NCI-H526 treated with DMSO at 0.1 percent for 48 hours (cell line): Measurements from ENCODE around the gene HAPLN3.
"Not testable (repeated sequence)": the region's sequence is repeated elsewhere in the genome, so short reads cannot be mapped to it uniquely, and the experiment has no call there.

ENCODE experiments used
- DNase-seq: peaks from one replicate; lab custom pipeline; 2025; lab: John Stamatoyannopoulos, UW

The HAPLN3 gene, protein sequence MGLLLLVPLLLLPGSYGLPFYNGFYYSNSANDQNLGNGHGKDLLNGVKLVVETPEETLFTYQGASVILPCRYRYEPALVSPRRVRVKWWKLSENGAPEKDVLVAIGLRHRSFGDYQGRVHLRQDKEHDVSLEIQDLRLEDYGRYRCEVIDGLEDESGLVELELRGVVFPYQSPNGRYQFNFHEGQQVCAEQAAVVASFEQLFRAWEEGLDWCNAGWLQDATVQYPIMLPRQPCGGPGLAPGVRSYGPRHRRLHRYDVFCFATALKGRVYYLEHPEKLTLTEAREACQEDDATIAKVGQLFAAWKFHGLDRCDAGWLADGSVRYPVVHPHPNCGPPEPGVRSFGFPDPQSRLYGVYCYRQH

DNA sequence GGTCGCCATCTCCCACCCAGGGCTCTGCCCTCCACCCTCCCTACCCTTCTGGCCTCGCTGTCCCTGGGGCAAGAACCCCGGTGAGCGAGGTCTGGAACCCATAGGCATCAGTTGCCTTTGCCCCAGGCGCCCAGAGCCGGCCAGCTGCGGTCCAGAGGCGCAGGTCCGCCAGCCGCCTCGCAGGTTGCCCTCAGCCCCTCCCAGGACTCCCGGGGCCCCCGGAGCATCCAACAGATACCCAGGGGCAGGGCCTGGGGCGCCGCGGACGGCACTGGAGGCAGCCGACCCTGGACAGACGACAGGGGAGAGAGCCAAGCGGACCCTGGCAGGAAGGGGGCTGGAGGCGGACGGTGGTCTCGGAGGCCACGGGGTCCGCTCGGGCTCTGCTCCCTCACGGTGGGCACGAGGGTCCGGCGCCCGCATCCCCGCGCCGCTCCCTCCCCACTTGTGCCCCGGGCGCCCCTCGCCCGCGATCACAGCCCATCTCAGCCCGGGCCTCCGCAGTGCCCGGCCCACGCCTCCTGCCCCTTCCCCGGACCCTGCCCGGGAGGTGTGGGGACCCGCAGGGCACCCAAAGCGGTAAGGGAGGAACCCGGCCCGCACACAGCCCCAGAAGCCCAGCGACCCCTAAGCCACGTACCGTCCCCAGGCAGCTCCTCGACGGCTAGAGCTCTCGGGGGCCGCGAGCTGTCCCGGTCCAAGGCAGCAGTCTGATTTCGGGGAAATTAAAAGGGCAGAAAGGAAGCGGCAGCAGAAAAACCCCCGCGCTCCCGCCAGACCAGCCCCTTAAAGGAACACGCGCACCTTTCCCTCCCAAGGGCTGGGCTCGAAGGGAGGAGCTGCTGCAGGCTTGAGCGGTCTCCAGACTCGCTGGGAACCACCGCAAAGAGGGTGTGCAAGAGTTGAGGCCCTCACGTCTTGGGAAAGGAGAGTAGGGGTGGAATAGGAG lies at the start of gene HAPLN3:
Gene HAPLN3 (minus strand): TSS at position 726 of the 949 bp plus-strand sequence. CDS start 8,246 bp downstream, outside the sequence.
- DNase-seq, result peak; percentile 31

- no peak for DNase-seq
Observed at GRCh38 chr15:88940110-88940675, 44.8 kb upstream of the HAPLN3 start.

DNA sequence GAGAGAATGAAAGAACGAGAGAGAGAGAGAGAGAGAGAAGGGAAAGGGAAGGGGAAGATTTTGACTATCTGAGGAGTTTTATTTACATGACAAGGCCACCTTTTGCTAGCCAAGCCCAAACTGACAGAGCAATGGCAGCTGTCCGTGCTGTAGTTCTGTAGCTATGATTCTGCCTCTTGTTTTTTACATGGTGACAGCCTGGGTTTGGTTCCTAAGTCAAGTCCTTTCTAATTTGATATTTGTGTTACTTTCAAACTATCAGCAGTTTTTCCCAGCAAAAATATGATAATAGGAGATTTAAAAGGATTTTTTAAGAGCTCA lies 44.1 kb upstream of the HAPLN3 start:
- no peak for DNase-seq

DNA sequence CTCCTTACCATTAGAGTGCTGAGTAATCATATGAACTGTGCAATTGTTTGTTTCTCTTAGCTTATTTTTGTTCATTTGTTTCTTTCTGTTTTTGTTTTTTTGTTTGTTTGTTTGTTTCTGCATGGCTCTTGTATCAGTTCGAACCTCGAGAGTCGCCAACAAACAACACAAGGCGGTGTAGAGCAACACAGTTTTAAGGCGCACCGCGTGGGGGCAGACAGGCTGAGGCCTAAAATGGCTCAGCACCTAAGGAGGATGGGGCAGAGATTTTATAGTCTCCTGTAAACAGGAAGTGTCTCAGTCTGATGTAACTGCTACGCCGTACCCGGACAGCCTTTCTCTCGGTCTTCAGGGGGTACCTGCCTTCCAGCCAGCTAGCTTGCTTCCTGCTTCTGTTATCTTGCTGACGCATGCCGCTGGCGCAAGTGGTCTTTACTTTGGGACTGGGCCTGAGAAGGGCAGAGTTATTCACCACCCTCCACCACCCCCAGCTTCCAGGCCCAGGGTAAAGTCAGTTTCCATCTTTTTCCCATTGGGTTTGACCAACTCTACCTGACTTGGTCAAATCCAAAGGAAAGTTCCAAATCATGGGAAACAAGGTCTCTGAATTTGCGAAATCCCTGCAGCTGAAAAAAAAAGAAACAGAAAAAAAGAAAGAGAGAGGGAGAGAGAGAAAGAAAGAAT lies 43.6 kb upstream of the HAPLN3 start:
- no peak for DNase-seq

DNA sequence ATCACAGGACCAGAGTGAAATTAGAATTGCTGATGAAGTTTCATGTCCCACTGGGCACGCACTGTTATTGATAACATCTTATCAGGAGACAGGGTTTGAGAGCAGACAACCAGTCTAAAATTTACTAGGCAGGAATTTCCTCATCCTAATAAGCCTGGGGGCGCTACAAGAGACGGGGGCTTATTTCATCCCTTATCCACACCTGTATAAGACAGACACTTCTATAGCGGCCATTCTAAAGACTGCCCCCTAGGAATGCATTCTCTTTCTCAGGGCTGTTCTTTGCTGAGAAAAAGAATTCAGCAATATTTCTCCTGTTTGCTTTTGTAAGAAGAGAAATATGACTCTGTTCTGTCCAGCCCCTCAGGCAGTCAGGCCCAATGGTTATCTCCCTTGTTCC lies 39.1 kb upstream of the HAPLN3 start:
- not testable (repeated sequence) for DNase-seq

DNA sequence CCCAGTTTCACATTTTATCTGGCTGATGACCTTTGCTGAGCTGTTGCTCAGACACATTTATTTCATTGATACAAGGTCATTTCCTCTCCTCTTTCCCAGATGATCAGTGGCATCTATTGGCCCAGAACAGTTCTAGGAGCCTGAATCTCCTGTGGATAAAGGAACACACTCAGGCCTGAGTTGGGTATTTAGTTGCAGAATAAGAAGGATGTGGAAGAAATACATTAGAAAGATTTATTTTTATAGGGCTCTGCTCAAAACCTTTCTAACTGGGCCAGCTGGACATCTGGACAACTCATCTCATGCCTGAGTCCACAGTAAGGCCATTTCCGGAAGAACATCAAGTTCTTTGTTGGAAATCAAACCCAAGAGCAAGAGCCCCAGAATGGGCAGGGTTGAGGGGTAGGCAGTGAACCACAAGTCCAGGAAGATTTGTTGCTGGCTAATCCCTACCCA lies 37.6 kb upstream of the HAPLN3 start:
- no peak for DNase-seq

GRCh38 chr15:88932271-88932874 lies 37.0 kb upstream of the HAPLN3 start:
- DNase-seq, result no peak

DNA sequence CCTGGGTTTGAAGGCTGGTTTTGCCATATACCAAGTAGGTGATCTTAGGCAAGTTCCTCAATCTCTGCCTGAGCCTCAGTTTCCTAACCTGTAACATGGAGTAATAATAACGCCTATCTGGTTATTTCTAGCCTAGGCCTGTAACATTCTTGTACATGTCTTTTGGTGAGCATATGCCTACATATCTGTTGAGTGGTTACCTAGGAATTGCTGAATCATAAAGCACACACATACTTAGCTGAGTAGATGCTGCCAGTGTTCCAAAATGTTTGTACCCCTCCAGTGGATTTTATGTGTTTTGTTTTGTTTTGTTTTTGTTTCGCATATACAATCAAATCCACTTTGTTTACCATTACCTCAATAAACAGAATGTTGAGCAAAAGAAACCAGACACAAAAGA lies 35.2 kb upstream of the HAPLN3 start:
- DNase-seq, result no peak

- DNase-seq, result not testable (repeated sequence)
Observed at GRCh38 chr15:88929358-88930098, 34.2 kb upstream of the HAPLN3 start.

DNA sequence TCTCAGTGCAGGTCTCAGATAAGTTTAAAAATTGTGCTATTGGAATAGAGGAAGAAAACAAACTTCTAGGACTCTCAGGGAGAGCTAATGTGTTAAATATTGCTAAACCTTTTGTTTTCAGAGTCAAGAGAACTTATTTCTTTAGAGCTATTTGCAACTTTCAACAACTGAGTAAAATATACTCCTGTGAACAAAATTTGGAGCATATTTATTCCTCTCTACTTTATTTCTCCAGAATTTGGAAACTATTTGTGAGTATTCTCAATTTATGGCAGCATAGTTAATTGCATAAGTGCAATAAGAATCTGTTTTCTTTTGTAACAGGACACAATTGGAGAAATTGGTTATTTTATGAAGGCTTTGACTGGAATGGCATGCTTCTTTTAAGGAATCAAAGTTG lies 32.8 kb upstream of the HAPLN3 start:
- not testable (repeated sequence) for DNase-seq

DNA sequence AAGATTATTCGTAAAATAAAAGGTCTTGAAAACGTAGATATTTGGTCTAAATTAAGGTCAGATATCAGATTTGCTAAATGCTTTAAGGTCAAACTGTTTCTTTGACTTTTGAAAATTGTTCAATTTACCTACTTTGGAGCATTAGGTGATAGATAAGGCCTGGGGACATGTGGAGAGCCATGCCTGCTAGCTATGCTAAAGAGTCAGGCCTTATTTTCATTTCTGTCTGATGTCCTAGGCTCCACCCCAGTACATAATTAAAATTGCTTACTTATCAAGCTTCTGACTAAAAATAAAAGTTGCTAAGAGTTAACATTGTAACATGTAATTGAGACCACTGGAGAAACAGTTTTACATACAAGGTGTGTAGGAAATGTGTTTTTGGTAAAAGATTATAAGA lies 30.3 kb upstream of the HAPLN3 start:
- DNase-seq, result not testable (repeated sequence)

- DNase-seq, result not testable (repeated sequence)
Observed at GRCh38 chr15:88920892-88921435, 25.6 kb upstream of the HAPLN3 start.

DNA sequence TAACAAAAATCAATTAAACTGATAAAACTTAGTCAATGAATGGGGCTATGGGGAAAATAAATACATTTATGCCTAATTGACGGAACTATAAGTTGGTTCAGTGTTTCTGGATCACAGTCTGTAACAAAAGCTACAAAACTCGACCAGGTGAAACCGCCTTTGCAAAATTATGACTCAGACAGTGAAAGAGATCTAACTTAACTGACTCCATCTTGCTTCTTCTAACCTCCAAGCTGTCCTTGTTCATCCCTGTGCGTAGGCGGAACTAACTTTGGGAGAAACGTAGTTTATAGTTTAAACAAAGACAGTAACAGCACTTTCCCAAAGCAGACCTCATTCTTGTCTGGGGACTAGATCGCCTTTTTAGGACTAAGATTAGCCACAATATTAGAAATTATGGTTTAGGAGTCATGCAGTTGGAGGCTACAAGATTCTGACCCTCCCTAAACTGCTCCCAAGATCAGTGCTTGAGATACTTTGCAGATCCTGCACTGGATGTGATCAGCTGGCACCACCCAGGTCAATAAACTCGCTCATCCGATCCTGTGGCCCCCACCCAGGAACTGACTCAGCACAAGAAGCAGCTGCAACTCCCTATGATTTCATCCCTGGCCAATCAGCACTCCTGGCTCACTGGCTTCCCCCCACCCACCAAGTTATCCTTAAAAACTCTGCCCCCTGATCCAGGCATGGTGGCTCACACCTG lies 25.0 kb upstream of the HAPLN3 start:
- no peak for DNase-seq

DNA sequence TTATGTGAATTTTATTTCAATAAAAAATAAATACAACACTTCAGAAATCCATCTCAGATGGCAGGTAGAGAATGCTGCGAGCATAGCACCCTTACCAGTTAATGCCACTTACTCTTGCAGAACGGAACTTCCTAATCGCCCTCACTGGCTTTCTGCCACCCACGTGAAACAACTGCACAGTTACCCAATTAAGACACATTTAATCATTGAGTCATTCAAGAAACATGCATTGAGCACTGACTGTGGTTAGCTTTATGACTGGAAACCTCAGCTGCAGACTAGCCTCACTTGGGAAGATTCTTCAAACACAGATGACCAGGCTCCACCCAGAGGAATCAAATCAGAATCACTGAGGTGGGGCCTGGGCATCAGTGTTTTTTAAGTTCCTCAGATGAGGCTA lies 23.4 kb upstream of the HAPLN3 start:
- no peak for DNase-seq

DNA sequence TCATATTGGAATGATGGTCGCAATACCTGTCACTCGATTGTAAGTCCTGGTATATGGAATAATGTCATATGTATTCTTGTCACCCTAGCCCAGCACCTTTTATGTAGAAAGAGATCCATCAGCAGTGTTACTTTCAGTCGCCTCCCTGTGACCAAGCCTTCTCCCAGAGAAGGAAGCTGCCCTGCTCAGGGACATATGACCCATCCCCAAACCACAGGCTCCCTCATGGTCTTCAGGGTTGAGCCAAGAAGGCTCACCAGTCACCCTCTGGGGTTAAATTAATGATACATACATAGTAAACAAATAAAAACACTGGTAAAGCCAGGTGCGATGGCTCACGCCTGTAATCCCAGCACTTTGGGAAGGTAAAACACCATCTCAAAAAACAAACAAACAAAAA lies 22.4 kb upstream of the HAPLN3 start:
- no peak for DNase-seq

- no peak for DNase-seq
Observed at GRCh38 chr15:88915354-88915753, 20.0 kb upstream of the HAPLN3 start.

DNA sequence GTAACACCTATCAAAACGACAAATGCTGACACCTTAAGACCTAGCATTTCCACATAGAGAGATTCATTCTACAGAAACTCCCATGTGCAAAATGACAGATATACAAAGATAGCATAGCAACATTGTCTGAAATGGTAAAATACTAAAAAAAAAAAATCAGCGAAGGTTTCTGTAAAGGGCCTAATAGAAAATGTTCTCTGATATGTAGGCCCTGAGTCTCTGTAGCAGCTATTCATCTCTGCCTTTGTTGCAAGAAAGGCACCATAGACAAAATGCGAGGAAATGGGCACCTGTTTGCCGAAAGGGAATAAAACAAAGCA lies 18.5 kb upstream of the HAPLN3 start:
- DNase-seq, result no peak

GRCh38 chr15:88913017-88913849 lies 17.9 kb upstream of the HAPLN3 start, which contains the start of gene MFGE8:
MFGE8 (minus strand) TSS chr15:88913379; CDS start chr15:88913319, 60 bp downstream.
- peak; percentile 72 for DNase-seq

- DNase-seq, result no peak
Observed at GRCh38 chr15:88912500-88912921, 17.2 kb upstream of the HAPLN3 start.
